Measurements from ENCODE around the gene KRT78.

The KRT78 gene

GRCh38 chr12:52812749-52813148 lies 36.0 kb downstream of the KRT78 start:
- no peak for DNase-seq (ENCODE audit: low spot score)

GRCh38 chr12:52812073-52812400 lies 36.8 kb downstream of the KRT78 start:
- no peak for DNase-seq (ENCODE audit: low spot score)
- TF ChIP-seq CTCF (IDR thresholded peaks at IDR 0.05; ENCODE audit: extremely low read depth, missing control alignments), result no peak

More at GRCh38 chr12:52812749-52813148, 36.0 kb downstream of the KRT78 start:
- TF ChIP-seq CTCF (IDR thresholded peaks at IDR 0.05; ENCODE audit: extremely low read depth, missing control alignments), result no peak

GRCh38 chr12:52811191-52812072 lies 37.4 kb downstream of the KRT78 start:
- no peak for TF ChIP-seq CTCF (IDR thresholded peaks at IDR 0.05; ENCODE audit: extremely low read depth, missing control alignments)

GRCh38 chr12:52810554-52810953 lies 38.2 kb downstream of the KRT78 start:
- DNase-seq (ENCODE audit: low spot score), result no peak
- TF ChIP-seq CTCF (IDR thresholded peaks at IDR 0.05; ENCODE audit: extremely low read depth, missing control alignments), result no peak

More at GRCh38 chr12:52811191-52812072, 37.4 kb downstream of the KRT78 start:
- no peak for DNase-seq (ENCODE audit: low spot score)

- DNase-seq (ENCODE audit: low spot score), result no peak
- TF ChIP-seq CTCF (IDR thresholded peaks at IDR 0.05; ENCODE audit: extremely low read depth, missing control alignments), result no peak
Measured at GRCh38 chr12:52809166-52809565, 39.6 kb downstream of the KRT78 start.

GRCh38 chr12:52808573-52809160 lies 40.1 kb downstream of the KRT78 start:
- no peak for TF ChIP-seq CTCF (IDR thresholded peaks at IDR 0.05; ENCODE audit: extremely low read depth, missing control alignments)
- no peak for DNase-seq (ENCODE audit: low spot score)
